ENCODE data around the gene ZFYVE28.

The ZFYVE28 gene

DNA sequence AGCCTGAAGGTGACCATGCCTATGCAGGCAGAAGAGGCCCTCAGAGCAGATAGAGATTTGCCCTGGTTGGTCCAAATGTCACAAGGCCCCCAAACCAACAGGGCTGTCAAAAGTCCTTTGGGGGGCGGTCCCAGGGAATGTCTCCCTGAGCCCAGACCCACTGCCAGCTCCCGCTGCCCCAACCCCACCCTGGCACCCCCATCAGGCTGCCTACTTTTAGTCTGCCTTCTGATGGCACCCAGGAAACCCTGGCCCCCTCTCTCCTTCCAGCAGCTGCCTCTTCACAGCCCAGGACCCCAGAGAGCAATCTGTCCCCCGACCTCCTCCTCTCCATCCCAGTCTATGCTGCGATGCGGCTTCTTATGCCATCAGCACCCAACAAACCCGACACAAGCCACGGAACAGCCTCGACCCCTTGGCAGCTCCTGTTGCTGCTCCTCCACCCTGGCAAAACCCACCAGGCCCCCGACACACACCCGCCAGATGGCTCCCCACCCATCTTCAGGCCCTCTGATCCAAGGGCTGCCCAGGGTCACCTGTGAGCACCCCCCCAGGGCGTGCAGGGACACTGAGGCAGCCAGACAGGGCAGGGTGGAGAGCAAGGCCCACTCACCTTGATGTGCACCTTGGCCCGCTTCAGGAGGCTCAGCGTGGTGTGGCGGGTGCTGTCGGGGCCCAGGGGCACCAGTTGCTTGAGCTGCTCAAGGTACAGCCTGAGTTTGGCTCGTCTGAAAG is 166.5 kb downstream of the ZFYVE28 start:
- TF ChIP-seq, protein P1, sequence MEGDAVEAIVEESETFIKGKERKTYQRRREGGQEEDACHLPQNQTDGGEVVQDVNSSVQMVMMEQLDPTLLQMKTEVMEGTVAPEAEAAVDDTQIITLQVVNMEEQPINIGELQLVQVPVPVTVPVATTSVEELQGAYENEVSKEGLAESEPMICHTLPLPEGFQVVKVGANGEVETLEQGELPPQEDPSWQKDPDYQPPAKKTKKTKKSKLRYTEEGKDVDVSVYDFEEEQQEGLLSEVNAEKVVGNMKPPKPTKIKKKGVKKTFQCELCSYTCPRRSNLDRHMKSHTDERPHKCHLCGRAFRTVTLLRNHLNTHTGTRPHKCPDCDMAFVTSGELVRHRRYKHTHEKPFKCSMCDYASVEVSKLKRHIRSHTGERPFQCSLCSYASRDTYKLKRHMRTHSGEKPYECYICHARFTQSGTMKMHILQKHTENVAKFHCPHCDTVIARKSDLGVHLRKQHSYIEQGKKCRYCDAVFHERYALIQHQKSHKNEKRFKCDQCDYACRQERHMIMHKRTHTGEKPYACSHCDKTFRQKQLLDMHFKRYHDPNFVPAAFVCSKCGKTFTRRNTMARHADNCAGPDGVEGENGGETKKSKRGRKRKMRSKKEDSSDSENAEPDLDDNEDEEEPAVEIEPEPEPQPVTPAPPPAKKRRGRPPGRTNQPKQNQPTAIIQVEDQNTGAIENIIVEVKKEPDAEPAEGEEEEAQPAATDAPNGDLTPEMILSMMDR (IDR thresholded peaks at IDR 0.05; ENCODE audit: insufficient read depth, low read length, poor library complexity, severe bottlenecking): no peak
- no peak overlapping the region for H3K4me3 ChIP-seq (ENCODE audit: insufficient read depth, low read length, poor library complexity, severe bottlenecking)
- no peak overlapping the region for H3K9ac ChIP-seq (ENCODE audit: low read length)
- H3K4me2 ChIP-seq (ENCODE audit: low read depth, low read length, poor library complexity, severe bottlenecking): no peak overlapping the region
- H3K27me3 ChIP-seq (ENCODE audit: low read length): no peaks in the 10 kb centered on the region
- no peaks in the 10 kb centered on the region for H3F3A ChIP-seq (ENCODE audit: insufficient read depth)
- no peaks in the 10 kb centered on the region for H3K9me3 ChIP-seq (ENCODE audit: insufficient read depth, low read length)
- no peak overlapping the region for H2AFZ ChIP-seq (ENCODE audit: low read depth, low read length, severe bottlenecking)
- H3K79me2 ChIP-seq (ENCODE audit: insufficient read depth, low read length): no peaks in the 10 kb centered on the region
- no peaks in the 10 kb centered on the region for H3K36me3 ChIP-seq (ENCODE audit: low read length)
- no peaks in the 10 kb centered on the region for H4K20me1 ChIP-seq (ENCODE audit: low read depth, low read length)
- H3K27ac ChIP-seq (ENCODE audit: low read depth, low read length): no peak overlapping the region
- H3K9me2 ChIP-seq (replicated peaks; ENCODE audit: insufficient read depth, low read length): no peaks in the 10 kb centered on the region

DNA sequence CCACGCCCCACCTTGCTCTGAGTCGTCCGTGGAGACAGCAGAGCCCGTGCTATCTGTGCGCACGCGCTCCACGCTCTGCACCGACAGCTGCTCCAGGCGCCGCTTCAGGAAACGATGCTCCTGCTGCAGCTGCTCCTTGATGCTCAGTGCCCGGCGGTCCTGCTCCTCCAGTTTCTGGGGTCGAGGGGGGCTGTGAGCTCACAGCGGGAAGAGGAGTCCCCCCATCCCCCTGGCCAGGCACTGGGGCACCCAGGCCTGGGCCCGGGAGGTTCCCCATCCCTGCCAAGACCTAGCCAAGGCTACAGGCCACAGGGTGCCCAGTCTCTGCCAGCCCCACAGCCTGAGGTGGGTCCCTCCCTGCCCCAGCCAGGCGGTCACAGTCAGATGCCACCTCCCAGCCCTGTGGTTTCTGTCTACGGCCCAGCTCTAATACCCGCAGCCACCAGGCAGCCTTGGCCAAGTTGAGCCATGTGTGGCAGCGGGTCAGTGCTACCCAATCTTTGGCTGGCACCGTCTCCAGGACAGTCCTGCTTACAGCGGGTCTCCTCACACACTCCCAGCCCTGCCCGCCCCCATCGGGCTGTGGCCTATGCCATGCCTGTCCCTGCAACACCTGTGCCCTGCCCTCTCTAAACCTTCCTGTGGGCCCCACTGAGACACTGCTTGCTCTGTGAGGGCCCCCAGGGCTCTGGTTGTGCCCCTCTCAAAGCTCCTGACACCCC is 167.2 kb downstream of the ZFYVE28 start:
- no peaks in the 10 kb centered on the region for H4K20me1 ChIP-seq (ENCODE audit: low read depth, low read length)
- no peaks in the 10 kb centered on the region for H3F3A ChIP-seq (ENCODE audit: insufficient read depth)
- no peak overlapping the region for H3K4me3 ChIP-seq (ENCODE audit: insufficient read depth, low read length, poor library complexity, severe bottlenecking)
- TF ChIP-seq EZH2phosphoT487 (conservative IDR thresholded peaks at IDR 0.05; ENCODE audit: low read length): no peak
- TF ChIP-seq, protein P1 (IDR thresholded peaks at IDR 0.05; ENCODE audit: insufficient read depth, low read length, poor library complexity, severe bottlenecking): no peak
- no peak overlapping the region for H3K27ac ChIP-seq (ENCODE audit: low read depth, low read length)
- H3K79me2 ChIP-seq (ENCODE audit: insufficient read depth, low read length): no peaks in the 10 kb centered on the region
- H3K27me3 ChIP-seq (ENCODE audit: low read length): no peaks in the 10 kb centered on the region
- no peak overlapping the region for H3K9ac ChIP-seq (ENCODE audit: low read length)
- no peak overlapping the region for H2AFZ ChIP-seq (ENCODE audit: low read depth, low read length, severe bottlenecking)
- H3K4me2 ChIP-seq (ENCODE audit: low read depth, low read length, poor library complexity, severe bottlenecking): no peak overlapping the region
- no peaks in the 10 kb centered on the region for H3K9me3 ChIP-seq (ENCODE audit: insufficient read depth, low read length)
- no peaks in the 10 kb centered on the region for H3K36me3 ChIP-seq (ENCODE audit: low read length)
- H3K9me2 ChIP-seq (replicated peaks; ENCODE audit: insufficient read depth, low read length): no peaks in the 10 kb centered on the region

- Histone ChIP-seq H3F3A (ENCODE audit: insufficient read depth) (no peaks in the 10 kb centered on the region), H3K4me2 (ENCODE audit: low read depth, low read length, poor library complexity, severe bottlenecking) (no peak overlapping the region), H3K9ac (ENCODE audit: low read length) (no peak overlapping the region), H4K20me1 (ENCODE audit: low read depth, low read length) (no peaks in the 10 kb centered on the region), H2AFZ (ENCODE audit: low read depth, low read length, severe bottlenecking) (no peak overlapping the region), H3K36me3 (ENCODE audit: low read length) (no peaks in the 10 kb centered on the region), H3K9me2 (replicated peaks; ENCODE audit: insufficient read depth, low read length) (no peaks in the 10 kb centered on the region), H3K4me3 (ENCODE audit: insufficient read depth, low read length, poor library complexity, severe bottlenecking) (no peak overlapping the region), H3K79me2 (ENCODE audit: insufficient read depth, low read length) (no peaks in the 10 kb centered on the region), H3K27ac (ENCODE audit: low read depth, low read length) (no peak overlapping the region), H3K9me3 (ENCODE audit: insufficient read depth, low read length) (no peaks in the 10 kb centered on the region), H3K27me3 (ENCODE audit: low read length) (no peaks in the 10 kb centered on the region)
- no peak for TF ChIP-seq EZH2phosphoT487 (conservative IDR thresholded peaks at IDR 0.05; ENCODE audit: low read length)
- TF ChIP-seq, protein P1 (IDR thresholded peaks at IDR 0.05; ENCODE audit: insufficient read depth, low read length, poor library complexity, severe bottlenecking): no peak
Measured at GRCh38 chr4:2250357-2251072, 167.9 kb downstream of the ZFYVE28 start.

Data from SU-DHL-6 (cell line).